OCI-LY3 (cell line): Measurements from ENCODE around the gene NAE1.

ENCODE experiments used
- EZH2phosphoT487 ChIP-seq: fragments of 200-600 bp; shearing (Covaris generic); IDR thresholded peaks from 2 replicates; pipeline ENCODE4 v1.6.1; 2018; ENCODE audit warnings: antibody characterized with exemption, mixed run types, low read depth
- TF ChIP-seq, protein P1 (sequence below): fragments of 200-600, 300-600 bp; sonication (generic); IDR thresholded peaks from 2 replicates; pipeline ENCODE4 v1.5.1; 2014; ENCODE audit warnings: antibody characterized with exemption, low read length, low read depth

GRCh38 chr16:66872943-66873684 is 42.3 kb upstream of the NAE1 start:
- TF ChIP-seq, protein P1, sequence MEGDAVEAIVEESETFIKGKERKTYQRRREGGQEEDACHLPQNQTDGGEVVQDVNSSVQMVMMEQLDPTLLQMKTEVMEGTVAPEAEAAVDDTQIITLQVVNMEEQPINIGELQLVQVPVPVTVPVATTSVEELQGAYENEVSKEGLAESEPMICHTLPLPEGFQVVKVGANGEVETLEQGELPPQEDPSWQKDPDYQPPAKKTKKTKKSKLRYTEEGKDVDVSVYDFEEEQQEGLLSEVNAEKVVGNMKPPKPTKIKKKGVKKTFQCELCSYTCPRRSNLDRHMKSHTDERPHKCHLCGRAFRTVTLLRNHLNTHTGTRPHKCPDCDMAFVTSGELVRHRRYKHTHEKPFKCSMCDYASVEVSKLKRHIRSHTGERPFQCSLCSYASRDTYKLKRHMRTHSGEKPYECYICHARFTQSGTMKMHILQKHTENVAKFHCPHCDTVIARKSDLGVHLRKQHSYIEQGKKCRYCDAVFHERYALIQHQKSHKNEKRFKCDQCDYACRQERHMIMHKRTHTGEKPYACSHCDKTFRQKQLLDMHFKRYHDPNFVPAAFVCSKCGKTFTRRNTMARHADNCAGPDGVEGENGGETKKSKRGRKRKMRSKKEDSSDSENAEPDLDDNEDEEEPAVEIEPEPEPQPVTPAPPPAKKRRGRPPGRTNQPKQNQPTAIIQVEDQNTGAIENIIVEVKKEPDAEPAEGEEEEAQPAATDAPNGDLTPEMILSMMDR: peak; percentile 95
- TF ChIP-seq EZH2phosphoT487: no peak
